GM12891 (cell line): ENCODE measurements around the gene KDR.

Experiments used
- POLR2A ChIP-seq: IDR thresholded peaks from 2 replicates; pipeline ENCODE4 v1.6.1; 2011; ENCODE audit warnings: low read depth, low read length, control low read depth
- POLR2AphosphoS5 ChIP-seq: IDR thresholded peaks from 2 replicates; pipeline ENCODE4 v1.6.1; 2011; ENCODE audit warnings: low read depth, low read length, control low read depth

DNA sequence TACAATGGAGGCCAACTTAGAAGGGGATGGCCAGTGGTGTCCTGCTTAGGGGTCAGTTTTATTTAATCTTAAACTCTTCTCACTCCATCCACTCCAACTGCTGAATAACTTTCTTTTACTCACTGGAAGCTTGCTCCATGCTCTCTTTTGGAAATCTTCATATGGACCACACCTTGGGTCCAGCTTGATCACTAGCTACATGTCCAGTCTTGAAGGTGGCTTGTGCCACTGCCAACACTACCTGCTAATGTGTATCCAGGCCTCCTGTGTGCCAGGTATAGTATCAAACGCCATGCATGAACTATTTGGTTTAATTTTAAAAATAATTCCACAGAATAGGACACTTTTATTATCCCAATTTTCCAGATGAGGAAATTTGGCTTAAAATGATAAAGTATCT lies 37.0 kb upstream of the KDR start:
- TF ChIP-seq POLR2A (no peak), POLR2AphosphoS5 (no peak)
